ENCODE data around the gene TXNL4B. TPM values are rescaled to one million over a fixed set of nuclear protein-coding genes. Genes with fewer than 3 reads are reported as not detected.

The TXNL4B gene
- total and polyA plus RNA-seq, 12 donors = 3.8 to 18.3 (median 10.0) TPM

- H3K36me3 ChIP-seq (replicated peaks in 1 of 2) = peaks cover 0 to 56% of the 10 kb centered on the region in 2 donors
- 92 to 99% (median 97%) methylated on average over 13 to 15 of the region's 15 CpGs for WGBS, 4 donors
- intact Hi-C loops (cut with DNase I) = no loop called here
Measured at GRCh38 chr16:72112452-72112792, 19.0 kb upstream of the TXNL4B start.

GRCh38 chr16:72111657-72112451 lies 18.4 kb upstream of the TXNL4B start:
- Histone ChIP-seq H3K9me3 (replicated peaks in 1 of 3) (no peaks in the 10 kb centered on the region), H3K27ac (no peak overlapping the region), H3K36me3 (replicated peaks in 1 of 2) (peaks cover 0 to 62% of the 10 kb centered on the region in 2 donors), H3K4me1 (replicated peaks in 1 of 2) (peaks cover 0 to 8% of the 10 kb centered on the region in 2 donors), H3K27me3 (no peaks in the 10 kb centered on the region), H3K4me3 (no peak overlapping the region)
- peak in 1 of 7 donors; percentile 43 for DNase-seq
- intact Hi-C loops (cut with DNase I) = no loop called here
- WGBS, 4 donors = 85 to 94% (median 88%) methylated on average over 16 to 19 of the region's 19 CpGs
- no peak for TF ChIP-seq POLR2A (IDR thresholded peaks at IDR 0.05)

More at GRCh38 chr16:72112452-72112792, 19.0 kb upstream of the TXNL4B start:
- no peak for TF ChIP-seq POLR2A (IDR thresholded peaks at IDR 0.05)
- TF ChIP-seq, protein P1, sequence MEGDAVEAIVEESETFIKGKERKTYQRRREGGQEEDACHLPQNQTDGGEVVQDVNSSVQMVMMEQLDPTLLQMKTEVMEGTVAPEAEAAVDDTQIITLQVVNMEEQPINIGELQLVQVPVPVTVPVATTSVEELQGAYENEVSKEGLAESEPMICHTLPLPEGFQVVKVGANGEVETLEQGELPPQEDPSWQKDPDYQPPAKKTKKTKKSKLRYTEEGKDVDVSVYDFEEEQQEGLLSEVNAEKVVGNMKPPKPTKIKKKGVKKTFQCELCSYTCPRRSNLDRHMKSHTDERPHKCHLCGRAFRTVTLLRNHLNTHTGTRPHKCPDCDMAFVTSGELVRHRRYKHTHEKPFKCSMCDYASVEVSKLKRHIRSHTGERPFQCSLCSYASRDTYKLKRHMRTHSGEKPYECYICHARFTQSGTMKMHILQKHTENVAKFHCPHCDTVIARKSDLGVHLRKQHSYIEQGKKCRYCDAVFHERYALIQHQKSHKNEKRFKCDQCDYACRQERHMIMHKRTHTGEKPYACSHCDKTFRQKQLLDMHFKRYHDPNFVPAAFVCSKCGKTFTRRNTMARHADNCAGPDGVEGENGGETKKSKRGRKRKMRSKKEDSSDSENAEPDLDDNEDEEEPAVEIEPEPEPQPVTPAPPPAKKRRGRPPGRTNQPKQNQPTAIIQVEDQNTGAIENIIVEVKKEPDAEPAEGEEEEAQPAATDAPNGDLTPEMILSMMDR (IDR thresholded peaks at IDR 0.05) = no peak
- Histone ChIP-seq H3K4me1 (replicated peaks in 1 of 2) (peaks cover 0 to 8% of the 10 kb centered on the region in 2 donors), H3K9me3 (replicated peaks in 1 of 3) (no peaks in the 10 kb centered on the region), H3K4me3 (no peak overlapping the region), H3K27ac (no peak overlapping the region), H3K27me3 (no peaks in the 10 kb centered on the region)
- DNase-seq = peak in 1 of 7 donors; percentile 44

GRCh38 chr16:72110662-72111615 lies 17.5 kb upstream of the TXNL4B start:
- WGBS, 4 donors = 92 to 99% (median 97%) methylated on average over 11 to 23 of the region's 23 CpGs
- peak in 1 of 7 donors; percentile 49 for DNase-seq
- peaks cover 0 to 8% of the 10 kb centered on the region in 2 donors for H3K4me1 ChIP-seq (replicated peaks in 1 of 2)
- H3K27me3 ChIP-seq = no peaks in the 10 kb centered on the region
- H3K9me3 ChIP-seq (replicated peaks in 1 of 3) = no peaks in the 10 kb centered on the region
- no peak overlapping the region for H3K27ac ChIP-seq
- no peak for TF ChIP-seq POLR2A (IDR thresholded peaks at IDR 0.05)
- TF ChIP-seq, protein P1 (IDR thresholded peaks at IDR 0.05) = no peak
- no peak overlapping the region for H3K4me3 ChIP-seq
- intact Hi-C loops (cut with DNase I) = no loop called here
- H3K36me3 ChIP-seq (replicated peaks in 1 of 2) = peaks cover 0 to 71% of the 10 kb centered on the region in 2 donors

DNA sequence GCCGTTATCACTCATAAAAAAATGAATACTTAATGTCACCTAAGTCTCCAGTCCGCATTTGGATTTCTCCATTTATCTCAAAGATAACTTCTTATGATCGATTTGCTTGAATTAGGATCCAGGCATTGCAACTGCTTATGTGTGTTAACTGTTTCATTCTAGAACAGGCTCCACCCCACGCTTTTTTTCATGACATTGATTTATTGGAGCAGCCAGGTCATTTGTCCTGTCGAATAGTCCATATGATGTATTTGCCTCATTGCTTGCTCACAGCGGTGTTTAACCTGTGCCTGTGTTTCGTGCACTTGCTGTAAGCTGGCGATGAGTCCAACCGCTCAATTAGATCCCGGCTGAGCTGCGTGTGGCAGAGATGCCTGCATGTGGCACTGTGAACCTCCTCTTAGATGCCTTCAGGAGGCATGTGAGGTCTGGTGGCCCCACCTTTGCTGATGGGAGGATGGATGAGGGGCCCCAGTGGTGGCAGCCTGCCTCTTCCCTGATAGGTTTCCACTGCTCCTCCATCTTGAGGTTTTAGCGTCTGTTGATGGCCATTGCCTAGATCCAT lies 16.6 kb upstream of the TXNL4B start:
- DNase-seq = peak in 1 of 7 donors; percentile 25
- H3K27ac ChIP-seq = no peak overlapping the region
- WGBS, 4 donors = 87 to 91% (median 89%) methylated on average over 12 of the region's 12 CpGs
- H3K4me3 ChIP-seq = no peak overlapping the region
- H3K27me3 ChIP-seq = no peaks in the 10 kb centered on the region
- no peaks in the 10 kb centered on the region for H3K9me3 ChIP-seq (replicated peaks in 1 of 3)
- intact Hi-C loops (cut with DNase I) = no loop called here
- peaks cover 0 to 80% of the 10 kb centered on the region in 2 donors for H3K36me3 ChIP-seq (replicated peaks in 1 of 2)
- H3K4me1 ChIP-seq (replicated peaks in 1 of 2) = peaks cover 0 to 8% of the 10 kb centered on the region in 2 donors
- TF ChIP-seq, protein P1 (IDR thresholded peaks at IDR 0.05) = no peak
- no peak for TF ChIP-seq POLR2A (IDR thresholded peaks at IDR 0.05)
